SK-N-MC (cell line): ENCODE data around the gene CD99L2.

ENCODE experiments used
- EZH2 ChIP-seq: fragments of 200-600 bp; sonication (generic); IDR thresholded peaks from one replicate; pipeline ENCODE4 v1.6.1; 2017; ENCODE audit warnings: antibody characterized with exemption
- FOXP2 ChIP-seq: optimal IDR thresholded peaks from 2 replicates; pipeline ENCODE3; 2011; ENCODE audit warnings: mild to moderate bottlenecking, moderate library complexity; ENCODE audit not compliant: insufficient read depth; ENCODE audit errors: extremely low read length, control extremely low read depth
- POLR2AphosphoS5 ChIP-seq: IDR thresholded peaks from 2 replicates; pipeline ENCODE4 v1.6.1; 2012; ENCODE audit warnings: mild to moderate bottlenecking, low read depth, low read length, borderline replicate concordance

DNA sequence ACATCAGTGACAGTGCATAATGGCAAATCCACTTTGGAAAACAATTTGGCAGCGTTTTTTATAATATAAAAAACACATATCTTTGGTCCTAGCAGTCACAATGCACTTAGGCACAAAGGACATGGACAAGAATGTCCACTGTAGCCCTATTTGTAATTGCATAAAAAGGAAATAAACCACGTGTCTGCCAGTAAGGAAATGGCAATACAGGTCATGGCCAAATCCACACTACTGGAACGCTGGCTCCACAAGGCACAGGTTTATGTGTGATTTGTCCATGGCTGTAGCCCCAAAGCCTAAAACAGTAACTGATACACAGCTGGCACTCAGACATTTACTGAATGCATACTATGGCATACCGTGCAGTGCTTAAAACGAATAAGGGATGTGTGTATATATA, 69.7 kb downstream of the CD99L2 start:
- TF ChIP-seq FOXP2 (no peak), POLR2AphosphoS5 (no peak), EZH2 (no peak)
